ENCODE data around the gene NPAS3.

NPAS3 gene

GRCh38 chr14:33271891-33272290 is 333.2 kb downstream of the NPAS3 start:
- no peak for DNase-seq

- DNase-seq = no peak
These were observed 335.3 kb downstream of the NPAS3 start for GRCh38 chr14:33273978-33274377.

GRCh38 chr14:33275879-33276278 is 337.2 kb downstream of the NPAS3 start:
- no peak for DNase-seq

GRCh38 chr14:33279865-33280264 is 341.2 kb downstream of the NPAS3 start:
- no peak for DNase-seq

- DNase-seq = no peak
These were observed 342.0 kb downstream of the NPAS3 start for GRCh38 chr14:33280646-33281045.

GRCh38 chr14:33282331-33283230 is 343.9 kb downstream of the NPAS3 start:
- DNase-seq = no peak

GRCh38 chr14:33285902-33286700 is 347.4 kb downstream of the NPAS3 start:
- DNase-seq = no peak

GRCh38 chr14:33287189-33287588 is 348.5 kb downstream of the NPAS3 start:
- DNase-seq = no peak

- no peak for DNase-seq
These were observed 352.0 kb downstream of the NPAS3 start for GRCh38 chr14:33290641-33291040.

- DNase-seq = no peak
These were observed 352.9 kb downstream of the NPAS3 start for GRCh38 chr14:33291529-33292104.

GRCh38 chr14:33294419-33294818 is 355.7 kb downstream of the NPAS3 start:
- no peak for DNase-seq

- DNase-seq = no peak
These were observed 358.9 kb downstream of the NPAS3 start for GRCh38 chr14:33297565-33297964.

- DNase-seq = no peak
These were observed 369.1 kb downstream of the NPAS3 start for GRCh38 chr14:33307691-33308251.

GRCh38 chr14:33309106-33309505 is 370.4 kb downstream of the NPAS3 start:
- DNase-seq = no peak

- DNase-seq = no peak
These were observed 376.5 kb downstream of the NPAS3 start for GRCh38 chr14:33315217-33315616.

- DNase-seq = no peak
These were observed 377.0 kb downstream of the NPAS3 start for GRCh38 chr14:33315721-33316120.

GRCh38 chr14:33317675-33318074 is 379.0 kb downstream of the NPAS3 start:
- no peak for DNase-seq

- DNase-seq = no peak
These were observed 385.3 kb downstream of the NPAS3 start for GRCh38 chr14:33323979-33324378.

- DNase-seq = no peak
These were observed 392.7 kb downstream of the NPAS3 start for GRCh38 chr14:33331176-33331949.

GRCh38 chr14:33332497-33332896 is 393.8 kb downstream of the NPAS3 start:
- no peak for DNase-seq

- DNase-seq = no peak
These were observed 396.7 kb downstream of the NPAS3 start for GRCh38 chr14:33335366-33335765.

GRCh38 chr14:33342299-33342974 is 403.8 kb downstream of the NPAS3 start:
- no peak for DNase-seq
